Caco-2 (cell line): ENCODE results near the gene MCAM. TPM values are rescaled to one million over a fixed set of nuclear protein-coding genes. Genes with fewer than 3 reads are reported as not detected.

Experiments used
- BruUV-seq: library from RNA; stranded (reverse); fragments of 400-500 nt; replicated peaks from 2 replicates; lab custom pipeline; 2021; lab: Mats Ljungman, UMichigan
- CTCF ChIA-PET: fragments of 300-600 bp; sonication (Branson Sonifier 250); formaldehyde crosslinking; loops from one replicate; lab custom pipeline; 2022; ENCODE audit warnings: antibody characterized with exemption; lab: Charles Lee
- POLR2A ChIA-PET: fragments of 300-600 bp; sonication (Branson Sonifier 250); formaldehyde crosslinking; loops from one replicate; lab custom pipeline; 2022; ENCODE audit warnings: antibody characterized with exemption; lab: Charles Lee
- DNase-seq, 2 experiments: peaks; one replicate each; pipeline versions ENCODE4 v3.0.0 to v3.0.0-alpha.2; 2020 to 2022
- H3K27me3 ChIP-seq: replicated peaks from 2 replicates; pipeline ENCODE4 v1.6.0; 2011; ENCODE audit warnings: low read length; ENCODE audit not compliant: control insufficient read depth, insufficient read depth
- H3K36me3 ChIP-seq: 2 replicates; pipeline ENCODE4 v1.5.1; 2011; ENCODE audit warnings: low read length; ENCODE audit not compliant: control insufficient read depth, insufficient read depth
- H3K4me1 ChIP-seq: fragments of 250-450 bp; sonication (Bioruptor Pico); 2 replicates; pipeline ENCODE4 v1.5.1; 2020; ENCODE audit warnings: mild to moderate bottlenecking
- H3K4me3 ChIP-seq: 2 replicates; pipeline ENCODE4 v1.5.1; 2011; ENCODE audit warnings: low read depth, mild to moderate bottlenecking, control low read depth, low read length
- H3K9me3 ChIP-seq: fragments of 250-450 bp; sonication (Bioruptor Pico); 2 replicates; pipeline ENCODE4 v1.5.1; 2020; ENCODE audit warnings: mild to moderate bottlenecking, moderate library complexity
- H3K27ac Mint-ChIP-seq: one replicate; pipeline ENCODE4 v1.8.0; 2022; ENCODE audit warnings: mixed read lengths; ENCODE audit not compliant: unreplicated experiment
- H3K27me3 Mint-ChIP-seq: one replicate; pipeline ENCODE4 v1.8.0; 2022; ENCODE audit warnings: mixed read lengths; ENCODE audit not compliant: insufficient read depth, unreplicated experiment
- H3K36me3 Mint-ChIP-seq: one replicate; pipeline ENCODE4 v1.8.0; 2022; ENCODE audit warnings: mild to moderate bottlenecking, mixed read lengths; ENCODE audit not compliant: insufficient read depth, unreplicated experiment
- H3K4me1 Mint-ChIP-seq: one replicate; pipeline ENCODE4 v1.8.0; 2022; ENCODE audit warnings: low read depth, mixed read lengths; ENCODE audit not compliant: unreplicated experiment
- H3K4me3 Mint-ChIP-seq: one replicate; pipeline ENCODE4 v1.8.0; 2022; ENCODE audit warnings: mild to moderate bottlenecking, moderate library complexity, mixed read lengths; ENCODE audit not compliant: unreplicated experiment
- H3K9me3 Mint-ChIP-seq: one replicate; pipeline ENCODE4 v1.8.0; 2022; ENCODE audit warnings: mixed read lengths; ENCODE audit not compliant: unreplicated experiment
- CTCF ChIP-seq, 2 experiments: fragments of 200-600 bp in 1 of 2; IDR thresholded peaks; 1 replicate in 1 of 2; 2 replicates in 1 of 2; pipeline versions ENCODE4 v1.5.1 to v1.8.0; 2011 to 2022; ENCODE audit warnings: antibody characterized with exemption in 1 of 2, control low read depth in 1 of 2, inconsistent platforms in 1 of 2, low read depth in 1 of 2, low read length in 1 of 2, mild to moderate bottlenecking in 1 of 2, moderate library complexity in 1 of 2; ENCODE audit not compliant: insufficient read depth in 1 of 2, severe bottlenecking in 1 of 2, unreplicated experiment in 1 of 2
- intact Hi-C: fragments of 100-400 bp; cut with micrococcal nuclease; formaldehyde crosslinking; loops from one replicate; pipeline ENCODE4 v1.10.0; 2022; ENCODE audit not compliant: unreplicated experiment
- total RNA-seq: library from RNA; stranded (reverse); gene quantifications from 2 replicates; pipeline ENCODE4 v1.2.3, GENCODE V29; 2022

MCAM gene
- total RNA-seq, 1 experiment from 2014 or later, result 9.8 TPM

- Histone ChIP-seq H3K4me3 (no peak overlapping the region), H3K9me3 (no peaks in the 10 kb centered on the region), H3K27me3 (no peaks in the 10 kb centered on the region), H3K36me3 (0 out of 2 replicates have a peak, but pooled peaks cover 5% of the 10 kb centered on the region), H3K4me1 (no peaks in the 10 kb centered on the region)
- Mint-ChIP-seq H3K27ac (no peak overlapping the region), H3K4me3 (no peak overlapping the region), H3K4me1 (no peaks in the 10 kb centered on the region), H3K27me3 (no peaks in the 10 kb centered on the region), H3K9me3 (no peaks in the 10 kb centered on the region), H3K36me3 (peaks cover 70% of the 10 kb centered on the region)
- BruUV-seq, result no TSS peak
- peak in 1 of 2 experiments; percentile 31 for TF ChIP-seq CTCF (IDR thresholded peaks at IDR 0.05; ENCODE audit: insufficient read depth in 1 of 2, low read depth in 1 of 2, low read length in 1 of 2, severe bottlenecking in 1 of 2, unreplicated experiment in 1 of 2)
- CTCF ChIA-PET, result interaction anchor here (0.6 to 2.5 kb wide), 9 partner anchors 8 to 212 kb away, joined by 3 to 14 read pairs (median 4); partner anchors contain the start of genes CBL, HINFP and USP2
- POLR2A ChIA-PET, result interaction anchor here (0.6 to 0.9 kb wide), 2 partner anchors 186 to 516 kb away, joined by 3 to 4 read pairs; partner anchors contain the start of genes DDX6 and HINFP
- intact Hi-C loops, result no loop called here
- DNase-seq, result no peak
These were observed 9.7 kb downstream of the MCAM start for GRCh38 chr11:119307219-119307618.

GRCh38 chr11:119306373-119306890, 10.5 kb downstream of the MCAM start:
- Mint-ChIP-seq H3K27ac (no peak overlapping the region), H3K27me3 (no peaks in the 10 kb centered on the region), H3K9me3 (no peaks in the 10 kb centered on the region), H3K4me3 (no peak overlapping the region), H3K4me1 (no peaks in the 10 kb centered on the region), H3K36me3 (peaks cover 74% of the 10 kb centered on the region)
- intact Hi-C loops, result no loop called here
- no peaks in the 10 kb centered on the region for H3K9me3 ChIP-seq
- no peak for DNase-seq
- no peak for TF ChIP-seq CTCF (IDR thresholded peaks at IDR 0.05; ENCODE audit: insufficient read depth in 1 of 2, low read depth in 1 of 2, low read length in 1 of 2, severe bottlenecking in 1 of 2, unreplicated experiment in 1 of 2)
- CTCF ChIA-PET, result interaction anchor here (0.6 to 2.5 kb wide), 6 partner anchors 20 to 212 kb away, joined by 3 to 14 read pairs (median 4); partner anchors contain the start of genes CBL and HINFP
- no peak overlapping the region for H3K4me3 ChIP-seq
- BruUV-seq, result no TSS peak
- H3K4me1 ChIP-seq, result no peaks in the 10 kb centered on the region
- 0 out of 2 replicates have a peak, but pooled peaks cover 5% of the 10 kb centered on the region for H3K36me3 ChIP-seq
- no peaks in the 10 kb centered on the region for H3K27me3 ChIP-seq
- POLR2A ChIA-PET, result interaction anchor here (0.9 kb wide), 1 partner anchor 185 kb away, joined by 4 read pairs; the partner anchor contains the start of gene HINFP

- H3K4me3 Mint-ChIP-seq, result no peak overlapping the region
- peaks cover 70% of the 10 kb centered on the region for H3K36me3 Mint-ChIP-seq
- H3K9me3 Mint-ChIP-seq, result no peaks in the 10 kb centered on the region
- Histone ChIP-seq H3K4me1 (no peaks in the 10 kb centered on the region), H3K9me3 (no peaks in the 10 kb centered on the region), H3K27me3 (no peaks in the 10 kb centered on the region), H3K36me3 (peaks cover 5% of the 10 kb centered on the region; the same call in 1 of the 2 replicates), H3K4me3 (no peak overlapping the region)
- BruUV-seq, result no TSS peak
- TF ChIP-seq CTCF (IDR thresholded peaks at IDR 0.05; ENCODE audit: insufficient read depth in 1 of 2, low read depth in 1 of 2, low read length in 1 of 2, severe bottlenecking in 1 of 2, unreplicated experiment in 1 of 2), result no peak
- no peaks in the 10 kb centered on the region for H3K27me3 Mint-ChIP-seq
- ChIA-PET POLR2A (no interaction called here), CTCF (interaction anchor here (1.0 to 2.5 kb wide), 2 partner anchors 21 to 32 kb away, joined by 3 to 14 read pairs; no protein-coding TSS in a partner anchor)
- intact Hi-C loops, result no loop called here
- H3K4me1 Mint-ChIP-seq, result no peaks in the 10 kb centered on the region
- no peak overlapping the region for H3K27ac Mint-ChIP-seq
- no peak for DNase-seq
These were observed 11.2 kb downstream of the MCAM start for GRCh38 chr11:119305556-119306372.
